Esophagus muscularis mucosa (tissue), 4 donors: ENCODE measurements around the gene DGKG.

Experiments used
- EP300 ChIP-seq: sonication (generic); formaldehyde crosslinking; IDR thresholded peaks from one replicate; pipeline ENCODE4 v1.6.1; 2017; ENCODE audit warnings: antibody characterized with exemption
- POLR2A ChIP-seq: fragments of 450-650 bp; IDR thresholded peaks from one replicate; pipeline ENCODE4 v1.6.1; 2017; ENCODE audit warnings: antibody characterized with exemption, moderate library complexity, mild to moderate bottlenecking, low read depth
- POLR2AphosphoS5 ChIP-seq, 2 donors: sonication (generic); formaldehyde crosslinking; IDR thresholded peaks; one replicate each; pipeline ENCODE4 v1.6.1; 2017; ENCODE audit warnings: antibody characterized with exemption in 2 of 2
- TF ChIP-seq, protein P1 (sequence below), 3 experiments: fragments of 200-600 bp in 2 of 3; fragments of 450-650 bp in 1 of 3; sonication (generic) in 2 of 3; IDR thresholded peaks; one replicate each; pipeline ENCODE4 v1.5.1; 2017 to 2019; ENCODE audit warnings: antibody characterized with exemption in 3 of 3, mild to moderate bottlenecking in 2 of 3, moderate library complexity in 1 of 3

DNA sequence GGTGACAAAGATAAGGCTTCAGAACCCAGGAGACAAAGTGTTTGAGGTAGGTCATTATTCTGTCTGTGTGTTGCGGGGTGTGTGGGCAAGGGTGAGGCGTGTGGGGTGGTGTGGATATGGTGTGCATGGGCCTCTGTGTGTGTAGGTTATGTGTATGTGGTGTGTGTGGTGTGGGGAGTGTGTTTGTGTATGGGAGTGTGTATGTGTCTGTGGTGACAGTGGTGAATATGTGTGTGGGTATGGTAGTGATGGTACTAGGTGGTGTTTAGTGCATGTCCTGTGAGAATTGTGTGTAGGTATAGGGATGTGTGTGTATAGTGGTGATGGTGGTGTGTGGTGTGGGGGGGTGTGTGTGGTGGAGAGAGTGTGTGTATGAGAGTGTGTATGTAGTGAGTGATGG lies 236.9 kb downstream of the DGKG start:
- TF ChIP-seq, protein P1, sequence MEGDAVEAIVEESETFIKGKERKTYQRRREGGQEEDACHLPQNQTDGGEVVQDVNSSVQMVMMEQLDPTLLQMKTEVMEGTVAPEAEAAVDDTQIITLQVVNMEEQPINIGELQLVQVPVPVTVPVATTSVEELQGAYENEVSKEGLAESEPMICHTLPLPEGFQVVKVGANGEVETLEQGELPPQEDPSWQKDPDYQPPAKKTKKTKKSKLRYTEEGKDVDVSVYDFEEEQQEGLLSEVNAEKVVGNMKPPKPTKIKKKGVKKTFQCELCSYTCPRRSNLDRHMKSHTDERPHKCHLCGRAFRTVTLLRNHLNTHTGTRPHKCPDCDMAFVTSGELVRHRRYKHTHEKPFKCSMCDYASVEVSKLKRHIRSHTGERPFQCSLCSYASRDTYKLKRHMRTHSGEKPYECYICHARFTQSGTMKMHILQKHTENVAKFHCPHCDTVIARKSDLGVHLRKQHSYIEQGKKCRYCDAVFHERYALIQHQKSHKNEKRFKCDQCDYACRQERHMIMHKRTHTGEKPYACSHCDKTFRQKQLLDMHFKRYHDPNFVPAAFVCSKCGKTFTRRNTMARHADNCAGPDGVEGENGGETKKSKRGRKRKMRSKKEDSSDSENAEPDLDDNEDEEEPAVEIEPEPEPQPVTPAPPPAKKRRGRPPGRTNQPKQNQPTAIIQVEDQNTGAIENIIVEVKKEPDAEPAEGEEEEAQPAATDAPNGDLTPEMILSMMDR (IDR thresholded peaks at IDR 0.05), result no peak
- no peak for TF ChIP-seq POLR2A
- no peak for TF ChIP-seq POLR2AphosphoS5 (IDR thresholded peaks at IDR 0.05)
- TF ChIP-seq EP300, result no peak
